DLD1 (cell line): ENCODE data around the gene MICAL2.

Experiments
- in situ Hi-C: cut with HindIII; loops from 2 replicates; pipeline ENCODE4 v1.10.0; 2017; ENCODE audit warnings: low sequenced_read_pairs

MICAL2 gene

DNA sequence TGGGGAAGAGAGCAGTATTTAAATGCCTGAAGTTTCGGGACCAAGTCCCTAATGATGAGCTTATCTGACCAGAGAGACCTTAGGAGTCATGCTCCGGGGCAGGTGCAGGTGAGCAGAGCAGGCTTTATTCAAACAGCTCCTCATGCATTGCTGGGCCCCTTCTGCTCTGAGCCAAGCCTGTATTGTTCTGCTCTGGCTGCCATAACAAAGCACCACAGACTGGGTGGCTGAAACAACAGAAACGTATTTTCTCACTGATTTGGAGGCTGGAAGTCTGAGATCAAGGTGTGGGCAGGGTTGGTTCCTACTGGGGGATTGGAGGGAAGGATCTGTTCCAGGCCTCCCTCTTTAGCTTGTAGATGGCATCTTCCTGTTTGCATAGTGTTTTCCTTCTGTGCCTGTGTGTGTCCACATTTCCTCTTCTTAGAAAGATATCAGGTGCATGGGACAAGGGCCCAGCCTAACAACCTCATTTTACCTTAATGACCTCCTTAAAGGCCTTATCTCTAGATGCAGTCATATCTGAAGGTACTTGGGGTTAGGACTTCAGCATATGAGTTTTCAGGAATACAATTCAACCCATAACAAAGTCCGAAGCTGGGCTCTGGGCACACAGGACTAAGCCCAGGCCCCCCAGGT is 169.9 kb downstream of the MICAL2 start:
- in situ Hi-C loops = no loop called here

DNA sequence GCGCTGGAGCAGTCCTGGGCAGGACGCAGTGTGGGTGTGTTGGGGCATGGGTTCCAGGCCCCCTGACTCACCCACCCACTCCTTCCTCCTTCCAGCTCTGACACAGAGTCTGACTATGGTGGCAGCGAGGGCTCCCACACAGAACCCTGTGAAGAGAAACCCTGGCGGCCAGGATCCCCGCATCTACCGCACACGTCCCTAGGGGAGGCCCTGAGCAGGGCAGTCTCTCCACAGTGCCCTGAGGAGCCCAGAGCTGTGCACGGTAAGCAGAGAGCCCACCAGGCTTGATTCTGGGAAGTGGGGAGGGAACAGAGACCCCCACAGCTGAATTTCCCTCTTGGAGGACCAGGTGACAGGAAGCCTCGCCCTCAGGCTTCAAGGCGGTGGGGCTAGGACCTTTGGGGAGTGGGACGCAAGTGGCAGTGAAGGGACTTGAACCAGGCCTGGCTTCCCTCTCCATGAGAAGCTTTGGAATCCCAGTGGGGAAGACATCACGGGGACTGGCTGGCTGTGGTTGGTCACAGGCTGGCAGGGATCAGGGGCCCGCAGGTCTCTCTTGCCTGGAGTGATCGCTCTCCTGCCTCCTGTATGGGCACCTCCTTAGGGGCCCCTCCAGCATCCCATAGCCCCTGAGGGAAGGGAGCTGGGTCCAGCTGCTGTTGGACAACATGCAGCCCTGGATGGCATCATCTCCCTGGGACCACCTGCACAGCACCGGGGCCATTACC is 170.6 kb downstream of the MICAL2 start:
- in situ Hi-C loops = no loop called here

DNA sequence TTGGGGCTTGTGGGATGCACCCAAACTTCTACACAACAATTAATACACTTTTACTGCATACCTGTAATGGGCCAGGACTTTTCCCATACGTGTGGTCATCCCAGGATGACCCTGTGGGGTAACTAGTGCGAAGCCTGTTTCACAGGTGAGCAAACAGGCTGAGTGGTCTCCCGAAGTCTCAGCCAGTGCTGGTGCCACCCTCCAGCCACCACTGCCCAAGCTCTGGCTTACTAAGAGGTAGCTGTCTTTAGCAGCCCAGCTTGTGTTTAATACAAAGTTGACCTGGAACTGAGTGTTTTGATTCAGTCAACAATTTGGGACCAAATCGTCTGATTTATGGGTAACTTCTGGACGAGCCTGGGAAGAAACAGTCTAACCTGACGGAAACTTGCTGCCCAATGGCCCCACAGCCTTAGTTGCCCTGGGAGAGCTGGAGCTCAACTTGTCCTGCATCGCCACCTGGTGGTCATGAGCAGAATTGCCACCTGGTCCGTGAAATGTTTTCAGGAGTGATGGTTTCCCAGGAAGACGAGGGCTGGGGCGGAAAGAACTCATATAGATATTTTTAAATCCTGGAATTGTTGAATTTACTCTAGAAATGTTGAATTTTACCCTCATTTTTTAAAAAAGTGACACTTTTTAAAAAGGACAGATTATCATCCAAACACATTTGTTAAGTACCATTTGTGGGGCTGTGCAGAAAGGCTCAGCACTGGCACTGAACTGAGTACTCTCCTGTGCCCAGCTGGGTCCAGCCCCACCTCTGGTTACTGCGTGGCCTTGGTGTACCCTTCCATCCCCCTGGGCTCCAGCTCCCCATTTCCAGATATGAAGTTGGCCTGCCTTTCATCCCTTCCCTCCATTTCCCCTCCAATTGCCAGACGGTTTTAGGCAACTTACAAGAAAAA is 171.4 kb downstream of the MICAL2 start:
- in situ Hi-C loops = no loop called here

DNA sequence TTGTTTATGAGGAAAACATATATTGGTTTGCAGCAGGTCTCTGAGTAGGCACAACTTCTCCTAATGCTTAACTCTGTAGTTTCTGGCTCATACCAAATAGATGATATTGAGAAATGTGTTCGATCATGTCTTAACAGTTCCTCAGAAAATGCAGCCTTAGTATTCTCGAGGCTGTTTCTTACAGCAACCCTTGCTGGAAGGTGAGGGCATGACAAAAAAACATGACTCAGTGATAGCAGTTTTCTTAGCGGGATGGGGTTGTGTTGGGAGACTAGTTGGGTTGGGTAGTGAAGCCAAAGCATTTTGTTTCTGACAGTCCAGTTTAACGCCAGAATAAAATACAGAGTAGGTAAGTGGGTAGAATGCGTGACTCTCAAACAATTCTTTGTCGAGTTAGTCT is 172.3 kb downstream of the MICAL2 start:
- in situ Hi-C loops = no loop called here

DNA sequence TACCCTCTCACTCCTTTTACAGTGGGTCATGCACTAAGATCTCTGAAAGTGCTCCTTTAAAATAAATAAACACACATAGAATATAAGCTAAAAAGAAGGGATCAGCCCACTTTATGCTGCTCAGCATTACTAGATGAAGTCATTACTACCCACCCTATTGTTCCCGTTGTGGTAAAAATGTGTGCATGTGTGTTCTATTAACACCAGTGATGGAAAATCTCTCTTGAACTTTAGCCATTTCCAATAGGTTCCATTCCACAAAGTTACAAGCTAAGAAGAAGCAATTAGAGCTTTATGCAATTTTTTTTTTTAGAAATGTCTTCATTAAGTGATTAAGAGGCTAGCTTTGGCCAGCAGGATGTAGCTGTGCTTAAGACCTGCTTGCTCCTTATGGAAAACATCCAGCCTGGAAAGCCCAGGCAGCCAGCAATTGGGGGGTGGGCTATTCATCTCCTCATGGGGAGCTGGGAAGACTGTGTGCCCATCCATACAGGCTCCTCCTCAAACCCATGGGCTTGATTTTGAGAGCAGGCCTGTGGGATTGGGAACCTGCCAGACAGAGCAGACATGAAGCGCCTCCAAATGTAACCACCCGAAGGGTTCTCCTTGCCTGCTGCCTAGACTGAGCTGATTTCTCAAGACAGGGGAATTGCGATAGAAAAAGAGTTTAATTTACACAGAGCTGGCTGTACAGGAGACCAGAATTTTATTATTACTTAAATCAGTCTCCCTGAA is 174.1 kb downstream of the MICAL2 start:
- in situ Hi-C loops = no loop called here

DNA sequence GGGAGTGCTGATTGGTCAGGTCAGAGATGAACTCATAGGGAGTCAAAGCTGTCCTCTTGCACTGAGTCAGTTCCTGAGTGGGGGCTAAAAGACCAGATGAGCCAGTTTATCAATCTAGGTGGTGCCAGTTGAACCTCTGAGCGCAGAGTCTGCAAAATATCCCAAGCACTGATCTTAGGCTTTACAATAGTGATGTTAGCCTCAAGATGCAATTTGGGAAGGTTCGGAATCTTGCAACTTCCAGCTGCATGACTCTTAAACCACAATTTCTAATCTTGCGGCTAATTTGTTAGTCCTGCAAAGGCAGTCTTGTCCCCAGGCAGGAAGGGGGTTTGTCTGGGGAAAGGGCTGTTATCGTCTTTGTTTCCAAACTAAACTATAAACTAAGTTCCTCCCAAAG is 174.7 kb downstream of the MICAL2 start:
- in situ Hi-C loops = no loop called here

DNA sequence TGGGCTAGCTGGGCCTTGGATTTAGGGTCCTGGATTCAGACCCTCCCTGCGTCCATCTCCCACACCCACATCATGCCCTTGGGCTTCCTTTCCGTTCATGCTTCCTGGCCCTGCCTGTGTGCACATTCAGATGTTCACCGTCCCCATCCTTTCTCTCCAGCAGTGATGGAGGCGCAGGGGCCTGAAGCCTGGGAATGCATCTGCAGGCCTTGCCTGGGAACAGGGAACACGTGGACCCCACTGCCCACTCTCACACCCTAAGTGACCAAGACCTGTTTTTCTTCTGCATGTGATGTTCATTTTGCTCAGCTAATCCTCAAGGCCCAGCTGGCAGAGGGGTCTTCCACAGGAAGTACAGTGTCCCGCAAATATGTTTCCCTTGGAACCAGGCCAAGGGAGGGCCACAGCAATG is 175.4 kb downstream of the MICAL2 start:
- in situ Hi-C loops = no loop called here

DNA sequence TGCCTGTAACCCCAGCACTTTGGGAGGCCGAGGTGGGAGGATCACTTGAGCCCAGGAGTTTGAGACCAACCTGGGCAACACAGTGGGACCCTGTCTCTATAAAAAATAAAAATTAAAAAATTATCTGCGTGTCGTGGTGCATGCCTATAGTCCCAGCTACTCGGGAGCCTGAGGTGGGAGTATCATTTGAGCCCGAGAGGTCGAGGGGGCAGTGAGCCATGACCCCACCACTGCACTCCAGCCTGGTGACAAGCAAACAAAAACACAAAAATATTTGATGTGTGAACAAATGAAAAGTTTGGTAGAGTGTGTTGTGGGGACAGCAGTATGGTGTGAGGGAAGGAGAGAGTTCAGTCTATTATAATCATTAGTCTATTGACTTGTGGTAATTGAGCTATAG is 176.2 kb downstream of the MICAL2 start:
- in situ Hi-C loops = no loop called here

DNA sequence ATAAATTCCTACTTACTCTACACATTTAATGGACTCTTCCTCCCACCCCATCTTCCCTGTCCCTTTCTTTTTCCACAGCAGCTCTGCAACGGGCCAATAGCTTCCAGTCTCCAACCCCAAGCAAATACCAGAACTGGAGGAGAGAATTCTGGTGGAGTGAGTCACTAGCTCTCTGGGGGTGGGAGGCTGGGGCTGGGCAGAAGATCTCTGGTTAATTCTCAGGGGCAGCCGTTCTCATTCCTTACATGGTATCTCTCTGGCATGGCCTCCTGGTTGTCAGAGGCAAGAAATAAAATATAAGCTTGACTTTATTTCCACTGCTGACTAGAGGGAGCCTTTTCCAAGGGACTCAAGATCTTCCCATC is 176.6 kb downstream of the MICAL2 start:
- in situ Hi-C loops = no loop called here

DNA sequence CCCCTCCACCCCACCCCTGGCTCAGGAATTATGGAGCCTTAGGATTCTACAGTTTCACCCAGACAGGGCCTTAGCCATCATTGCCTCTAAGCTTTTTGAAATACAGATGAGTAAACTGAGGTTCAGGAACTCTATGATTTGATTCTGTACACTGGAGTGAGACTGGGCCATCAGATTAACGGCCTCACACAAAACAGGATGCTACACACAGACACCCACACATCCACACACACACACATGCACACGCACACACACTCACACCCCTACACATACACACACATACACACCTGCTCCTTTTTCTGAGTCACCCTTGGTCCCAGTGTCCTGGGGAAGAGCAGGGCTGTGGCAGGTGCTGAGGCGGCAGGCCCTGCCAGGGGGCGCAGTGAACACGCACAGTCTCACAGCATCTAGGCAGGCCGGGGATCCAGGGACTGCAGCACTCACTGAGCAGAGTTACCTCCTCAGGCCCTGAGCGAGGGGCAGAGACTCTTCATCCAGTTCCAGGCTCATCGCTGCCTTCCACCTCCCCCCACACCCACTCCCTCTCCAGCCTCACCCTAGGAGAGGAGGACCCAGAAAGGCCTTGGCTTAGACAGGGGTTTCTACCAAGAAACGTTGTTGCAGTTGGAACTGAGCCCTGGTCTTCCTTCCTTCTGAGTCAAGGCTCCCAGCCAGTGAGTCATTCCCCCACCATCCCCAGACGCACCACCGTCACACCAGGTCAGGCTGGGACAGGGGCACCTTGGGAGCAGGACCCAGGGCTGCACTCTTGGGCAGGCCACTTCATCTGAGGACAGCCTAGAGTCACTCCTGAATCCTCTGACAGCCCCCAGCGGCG is 177.2 kb downstream of the MICAL2 start:
- in situ Hi-C loops = no loop called here

DNA sequence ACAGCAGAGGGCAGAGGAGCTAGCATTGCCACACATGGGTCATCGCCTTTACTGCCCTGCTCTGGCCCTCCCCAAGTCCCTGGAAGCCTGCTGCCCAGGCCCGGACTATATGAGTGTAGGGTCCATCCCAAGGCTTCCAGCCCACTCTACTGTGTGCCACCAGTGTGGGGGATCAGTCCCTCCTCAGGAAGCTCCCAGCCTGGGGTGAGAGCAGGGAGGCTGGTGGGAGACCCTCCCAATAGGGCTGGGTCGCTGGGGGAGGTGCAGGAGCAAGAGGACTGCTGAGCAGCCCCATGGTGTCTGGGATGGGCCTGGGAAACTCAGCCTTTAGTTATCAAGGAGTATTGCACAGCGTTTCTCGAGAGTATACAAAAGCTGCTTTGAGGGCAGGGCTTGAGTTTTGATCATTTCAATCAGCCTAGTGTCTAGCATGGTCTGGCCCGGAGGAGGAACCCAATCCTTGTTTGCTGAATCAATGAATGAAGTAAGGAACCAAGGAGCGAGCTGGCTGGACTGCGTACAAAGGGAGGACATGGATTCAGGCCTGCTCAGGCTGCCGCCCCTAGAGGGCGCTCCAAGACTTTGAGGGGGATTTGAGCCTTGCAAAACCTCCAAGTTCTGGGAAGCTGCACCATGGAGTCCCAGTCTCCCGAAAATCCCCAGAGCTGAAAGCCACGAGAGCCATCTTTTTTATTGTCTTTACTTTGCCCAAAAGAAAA is 178.0 kb downstream of the MICAL2 start:
- in situ Hi-C loops = no loop called here

DNA sequence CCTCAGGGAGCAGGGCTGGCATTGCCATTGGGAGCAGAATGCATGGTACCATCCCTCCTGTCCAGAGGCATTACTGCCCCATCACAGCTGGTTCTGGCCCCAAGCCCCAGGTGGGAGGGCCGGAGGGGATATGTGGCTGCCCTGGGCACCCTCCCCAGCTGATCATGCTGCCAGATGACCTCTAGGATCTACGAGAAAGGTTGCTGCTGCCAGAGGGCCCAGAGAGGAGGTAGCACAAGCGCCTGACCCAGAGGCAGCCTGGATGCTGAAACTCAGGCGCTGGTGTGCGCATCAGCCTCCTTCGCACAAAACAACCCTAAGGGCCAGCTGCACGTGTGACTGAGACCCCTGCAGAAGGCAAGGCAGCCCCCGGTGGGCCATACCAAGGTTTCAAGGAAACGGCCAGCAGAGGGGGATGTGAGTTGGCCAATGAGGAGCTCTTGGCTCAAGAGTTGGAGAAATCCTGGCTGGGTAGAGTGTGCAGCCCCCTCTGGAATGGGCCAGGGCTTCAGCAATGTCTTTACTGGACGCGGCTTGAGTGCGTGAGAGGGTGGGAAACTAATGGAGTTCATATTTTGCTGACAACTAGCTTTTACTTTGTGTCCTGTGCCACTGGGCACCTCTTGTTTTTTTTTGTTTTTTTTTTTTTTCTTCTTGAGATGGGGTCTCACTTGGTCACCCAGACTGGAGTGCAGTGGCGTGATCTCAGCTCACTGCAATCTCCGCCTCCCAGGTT is 178.7 kb downstream of the MICAL2 start:
- in situ Hi-C loops = no loop called here

DNA sequence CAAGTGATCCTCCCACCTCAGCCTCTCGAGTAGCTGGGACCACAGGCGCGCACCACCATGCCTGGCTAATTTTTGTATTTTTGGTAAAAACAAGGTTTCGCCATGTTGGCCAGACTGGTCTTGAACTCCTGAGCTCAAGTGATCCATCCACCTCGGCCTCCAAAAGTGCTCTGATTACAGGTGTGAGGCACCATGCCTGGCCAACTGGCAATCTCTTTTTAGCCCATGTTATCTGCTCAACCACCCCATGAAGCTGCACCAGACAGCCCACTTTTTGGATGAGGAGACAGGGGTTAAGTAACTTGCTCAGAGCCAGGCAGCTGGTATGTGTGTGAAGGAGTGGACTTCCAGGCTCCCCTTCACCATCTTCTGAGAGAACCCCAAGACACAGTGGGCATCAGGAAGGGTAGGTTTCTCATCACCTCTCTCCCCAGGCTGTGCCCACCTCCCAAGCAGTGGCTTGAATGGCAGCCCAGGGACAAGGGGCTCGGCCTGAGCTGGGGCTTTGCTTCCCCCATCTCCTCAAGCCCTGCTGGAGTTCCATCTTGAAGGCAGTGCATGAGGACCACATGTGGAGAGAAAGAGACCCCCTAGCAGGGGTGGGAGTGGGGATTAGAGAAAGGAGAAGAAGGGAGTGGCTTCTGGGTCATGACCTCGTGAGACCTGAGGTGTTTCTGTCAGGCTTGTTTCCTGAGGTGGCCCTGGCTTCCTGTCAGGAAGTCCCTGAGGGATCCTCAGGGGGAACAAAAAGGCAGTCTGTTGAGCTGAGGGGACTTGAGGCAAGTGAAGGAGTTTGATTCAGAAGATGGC is 179.5 kb downstream of the MICAL2 start:
- in situ Hi-C loops = no loop called here

DNA sequence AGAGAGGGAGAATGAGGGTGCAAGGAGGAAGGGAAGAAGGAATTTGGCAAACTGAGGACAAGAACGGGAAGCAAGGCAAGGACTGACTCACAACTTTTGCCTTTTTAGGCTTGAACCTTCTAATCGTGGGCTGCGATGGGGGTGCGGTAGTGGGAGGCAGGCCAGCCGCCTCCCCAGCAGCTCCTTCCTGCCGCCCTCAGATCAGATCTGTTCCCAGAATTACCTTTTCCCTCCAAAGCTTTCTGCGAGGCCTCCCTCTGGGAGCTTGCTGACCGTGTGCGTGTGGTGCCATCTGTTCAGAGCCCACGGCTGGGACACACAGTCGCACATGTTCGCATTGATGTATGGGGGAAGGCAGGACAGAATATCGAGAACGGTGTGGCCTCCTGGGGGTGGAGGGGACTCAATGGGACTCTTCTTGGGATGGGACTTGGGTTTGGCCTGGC is 180.1 kb downstream of the MICAL2 start:
- in situ Hi-C loops = no loop called here

DNA sequence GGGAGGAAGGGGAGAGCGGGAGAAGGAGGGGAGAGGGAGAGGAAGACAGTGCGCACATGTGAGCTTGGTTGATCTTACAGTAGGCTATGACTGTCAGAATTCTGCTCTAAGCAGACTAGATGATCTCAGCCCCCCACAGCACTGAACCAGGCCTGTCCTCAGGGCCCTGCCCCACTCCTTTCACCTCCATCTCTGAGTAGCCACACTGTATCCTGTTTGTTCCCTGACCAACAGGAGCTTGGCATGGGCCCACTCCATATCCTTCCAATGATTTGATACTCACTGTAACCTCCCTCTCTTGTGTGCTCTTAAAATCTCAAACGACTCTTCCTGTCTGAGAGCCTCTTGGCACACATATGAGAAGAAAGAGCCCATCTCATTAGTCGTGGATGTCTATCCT is 180.9 kb downstream of the MICAL2 start:
- in situ Hi-C loops = no loop called here

DNA sequence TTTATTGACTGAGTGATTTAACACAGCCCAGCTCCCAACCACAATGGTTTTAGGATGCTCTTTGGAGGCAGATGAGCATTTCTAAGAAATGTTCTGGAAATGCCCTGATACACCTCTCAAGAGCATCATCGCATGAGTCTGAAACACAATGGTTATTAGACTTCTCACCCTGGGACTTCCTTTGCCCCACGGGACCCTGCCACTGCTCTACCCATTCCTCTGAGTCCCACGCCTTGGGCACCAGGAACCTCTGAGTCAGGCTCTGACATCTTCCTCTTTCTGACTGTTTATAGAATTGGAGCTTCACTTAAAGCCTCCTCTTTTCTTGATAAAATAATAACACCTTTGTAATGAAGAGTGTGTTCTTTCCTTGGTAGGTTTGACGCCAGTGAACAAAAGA is 181.4 kb downstream of the MICAL2 start:
- in situ Hi-C loops = no loop called here

DNA sequence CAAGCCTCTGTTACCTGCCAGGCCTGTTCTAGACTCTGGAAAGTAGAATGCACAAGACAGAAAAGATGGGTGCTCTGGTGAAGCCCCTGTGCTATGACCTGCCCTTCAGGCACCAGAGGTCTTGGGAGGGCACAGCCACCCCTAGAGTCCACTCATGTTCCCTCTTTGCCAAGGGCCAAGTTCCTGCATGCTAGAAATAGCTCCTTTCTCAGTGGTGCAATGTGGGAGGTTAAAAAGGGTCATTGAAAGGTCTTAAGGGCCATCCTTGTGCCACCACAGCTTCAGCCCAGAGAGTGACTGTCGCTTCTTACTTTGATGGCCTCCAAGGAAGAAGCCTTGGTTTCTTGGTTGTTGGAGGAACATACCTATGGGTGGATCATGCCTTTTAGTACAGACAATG is 182.4 kb downstream of the MICAL2 start:
- in situ Hi-C loops = no loop called here

DNA sequence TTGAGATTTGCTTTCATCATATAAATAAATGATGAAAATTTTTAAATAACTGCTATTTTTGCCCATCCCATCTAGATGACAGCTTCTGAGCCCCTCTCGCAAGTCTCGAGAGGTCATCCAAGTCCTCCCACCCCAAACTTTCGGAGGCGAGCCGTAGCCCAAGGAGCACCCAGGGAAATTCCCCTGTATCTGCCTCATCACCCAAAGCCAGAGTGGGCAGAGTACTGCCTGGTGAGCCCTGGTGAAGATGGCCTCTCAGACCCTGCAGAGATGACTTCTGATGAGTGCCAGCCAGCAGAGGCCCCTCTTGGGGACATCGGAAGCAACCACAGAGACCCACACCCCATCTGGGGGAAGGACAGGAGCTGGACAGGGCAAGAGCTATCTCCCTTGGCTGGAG is 183.1 kb downstream of the MICAL2 start:
- in situ Hi-C loops = no loop called here
